NCI-H2081 (cell line): ENCODE measurements around the gene RGS6.

ENCODE experiments used
- DNase-seq, 2 experiments: peaks; one replicate each; lab custom pipeline; 2025; lab: John Stamatoyannopoulos, UW

The RGS6 gene

DNA sequence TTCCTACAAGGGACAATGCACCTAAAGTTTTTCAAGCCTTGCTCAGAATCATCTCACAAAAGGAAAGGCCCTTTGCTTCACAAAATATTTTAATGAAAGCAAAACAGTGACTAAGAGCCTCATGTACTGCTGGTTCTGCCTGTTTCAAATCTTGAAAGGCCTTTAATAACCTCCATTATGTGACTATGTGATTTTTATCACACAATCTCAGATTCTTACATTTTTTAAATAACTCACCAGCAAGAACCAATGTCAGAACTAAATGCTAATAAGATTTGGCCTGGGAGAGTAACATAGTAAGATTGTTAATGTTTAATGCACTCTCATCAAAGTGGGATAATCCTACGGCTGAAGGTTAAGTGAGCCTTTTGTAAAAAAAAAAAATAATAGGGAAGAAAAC lies 378.9 kb downstream of the RGS6 start:
- DNase-seq: no peak

DNA sequence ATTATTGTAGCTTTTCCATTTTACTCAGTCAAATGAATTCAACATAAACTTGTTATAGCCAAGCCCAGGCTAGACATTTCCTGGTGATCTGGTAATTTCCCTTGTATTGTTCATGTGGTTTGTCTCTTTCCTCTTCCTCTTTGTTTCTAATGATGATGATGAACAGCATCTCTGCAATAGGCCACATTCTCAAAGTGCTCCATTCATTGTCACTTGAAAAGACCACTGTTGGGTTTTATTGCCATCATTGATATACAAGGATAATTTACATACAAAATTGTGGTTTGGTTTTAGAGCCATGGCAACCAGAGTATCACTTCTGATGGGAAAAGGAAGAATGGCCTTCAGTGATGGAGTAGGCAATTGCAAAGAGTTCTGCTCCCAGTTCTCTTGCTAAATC lies 379.3 kb downstream of the RGS6 start:
- DNase-seq: no peak

DNA sequence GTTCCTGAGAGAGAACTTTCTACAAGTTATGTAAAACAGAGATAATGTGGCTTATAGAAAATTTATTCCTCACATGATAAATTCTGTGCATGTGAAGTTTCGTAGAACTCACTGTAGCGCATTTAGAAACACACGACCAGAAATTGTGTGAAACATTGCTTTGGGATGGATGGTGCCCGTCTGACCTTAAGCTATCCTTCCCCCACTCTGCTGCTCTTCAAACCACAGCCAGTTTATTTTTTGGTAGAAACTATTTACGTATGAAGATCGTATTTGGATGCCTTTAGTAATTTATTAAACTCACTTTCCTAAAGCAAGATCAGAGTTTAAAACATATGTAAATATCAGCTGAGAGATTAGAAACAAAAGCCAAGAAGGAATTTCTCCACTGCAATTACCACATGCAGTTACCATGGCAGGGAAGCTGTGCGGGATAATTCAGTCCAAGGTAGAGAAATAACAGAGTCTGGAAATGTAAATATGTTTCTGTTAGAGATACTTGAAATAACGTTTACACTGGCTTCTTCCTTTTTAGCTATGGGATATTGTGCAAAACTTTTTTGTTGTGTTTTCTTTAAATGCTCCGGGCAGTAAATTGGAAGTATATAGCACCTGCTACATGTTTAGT lies 382.7 kb downstream of the RGS6 start:
- no peak for DNase-seq

DNA sequence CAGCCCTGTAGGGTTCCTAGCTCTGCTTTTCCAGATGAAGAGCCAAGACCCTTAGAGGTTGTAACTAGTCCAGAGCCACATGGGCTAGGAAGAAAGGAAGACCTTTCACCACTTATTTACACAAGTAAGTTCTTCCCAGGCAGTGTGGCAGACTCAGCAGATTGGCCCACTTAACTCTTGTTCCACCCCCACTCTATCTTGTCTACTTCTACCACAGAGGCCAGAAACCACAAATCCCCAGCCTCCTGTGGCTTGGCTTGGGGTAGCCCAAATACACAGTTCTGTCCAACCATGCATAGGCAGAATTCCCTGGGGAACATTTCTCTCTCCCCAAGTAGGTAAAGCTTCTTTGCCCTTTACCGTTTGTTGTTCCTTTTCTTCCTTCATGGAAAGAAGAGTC lies 383.5 kb downstream of the RGS6 start:
- no peak for DNase-seq

DNA sequence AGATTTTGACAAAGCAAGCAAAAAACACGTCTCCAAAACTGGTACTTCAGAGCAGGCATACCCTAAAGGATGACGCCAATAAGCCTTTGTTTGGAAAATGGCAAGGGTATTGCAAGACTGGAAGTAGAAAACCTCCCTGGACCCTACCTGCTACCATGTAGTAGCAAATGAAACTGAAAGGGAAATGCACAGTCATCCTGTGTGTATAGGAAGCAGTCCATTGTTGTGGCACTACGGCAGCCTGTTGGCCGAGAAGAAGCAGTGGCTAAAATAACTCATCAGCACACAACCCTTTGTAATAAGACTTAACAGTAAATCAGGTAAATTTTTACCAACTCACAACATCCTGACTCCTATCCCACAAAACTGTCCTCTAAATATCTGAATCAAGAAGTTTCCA lies 386.4 kb downstream of the RGS6 start:
- no peak for DNase-seq

DNA sequence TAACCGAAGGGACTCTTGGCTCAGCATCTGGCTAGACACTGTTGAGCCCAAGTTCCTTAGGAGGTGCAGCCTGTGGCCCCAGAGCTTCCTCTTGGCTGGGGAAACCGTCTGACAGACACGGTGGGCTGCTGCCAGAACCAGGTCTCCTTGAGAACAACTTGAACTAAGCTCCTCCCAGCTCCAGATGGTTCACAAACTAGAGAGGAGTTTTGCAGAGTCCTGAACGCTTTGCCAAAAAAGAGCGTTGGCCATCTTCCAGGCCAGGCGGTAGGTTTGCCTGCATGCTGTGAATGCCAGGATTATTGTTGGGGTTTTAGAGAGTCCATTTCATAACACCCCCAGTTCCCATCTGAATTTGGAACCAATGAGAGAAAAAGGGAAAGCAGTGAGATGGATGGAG lies 399.8 kb downstream of the RGS6 start:
- no peak for DNase-seq

DNA sequence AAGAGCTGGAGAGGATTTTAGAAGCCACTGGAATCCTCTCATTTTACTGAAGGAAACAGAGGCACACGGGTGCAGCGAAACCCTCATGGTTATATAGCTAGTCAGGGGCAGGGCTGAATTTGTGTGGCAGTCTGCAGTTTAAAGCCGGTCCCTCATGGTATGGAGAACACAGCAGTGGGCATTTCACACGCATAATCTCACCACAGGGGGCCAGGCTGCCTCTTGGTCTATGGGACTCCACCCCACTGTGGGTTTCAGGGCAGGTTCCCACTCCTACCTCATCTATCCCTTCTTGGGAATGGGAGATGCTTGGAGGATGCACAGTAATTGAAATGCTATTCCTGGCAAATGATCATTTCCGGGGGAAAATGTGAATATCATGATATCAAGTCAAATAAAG lies 400.6 kb downstream of the RGS6 start:
- DNase-seq: no peak

DNA sequence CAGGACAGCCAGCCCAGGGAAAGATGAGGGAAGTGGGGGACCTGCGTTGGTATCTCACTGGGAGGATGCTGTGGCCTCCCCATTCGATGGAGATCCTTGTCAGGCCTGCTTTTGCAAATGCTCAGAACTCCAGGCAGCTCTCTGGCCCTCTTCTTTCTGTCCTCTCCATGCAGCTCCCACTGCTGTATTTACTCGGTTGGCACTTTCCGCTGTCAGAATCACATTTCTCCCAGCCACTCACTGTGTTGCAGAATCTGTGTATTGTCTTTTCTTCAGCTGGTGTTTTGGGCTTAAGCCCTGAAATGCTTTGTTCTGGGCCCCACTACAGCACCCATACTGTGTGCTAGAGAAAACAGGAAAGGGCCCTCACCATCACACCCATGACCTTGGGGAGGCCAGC lies 401.1 kb downstream of the RGS6 start:
- no peak for DNase-seq

DNA sequence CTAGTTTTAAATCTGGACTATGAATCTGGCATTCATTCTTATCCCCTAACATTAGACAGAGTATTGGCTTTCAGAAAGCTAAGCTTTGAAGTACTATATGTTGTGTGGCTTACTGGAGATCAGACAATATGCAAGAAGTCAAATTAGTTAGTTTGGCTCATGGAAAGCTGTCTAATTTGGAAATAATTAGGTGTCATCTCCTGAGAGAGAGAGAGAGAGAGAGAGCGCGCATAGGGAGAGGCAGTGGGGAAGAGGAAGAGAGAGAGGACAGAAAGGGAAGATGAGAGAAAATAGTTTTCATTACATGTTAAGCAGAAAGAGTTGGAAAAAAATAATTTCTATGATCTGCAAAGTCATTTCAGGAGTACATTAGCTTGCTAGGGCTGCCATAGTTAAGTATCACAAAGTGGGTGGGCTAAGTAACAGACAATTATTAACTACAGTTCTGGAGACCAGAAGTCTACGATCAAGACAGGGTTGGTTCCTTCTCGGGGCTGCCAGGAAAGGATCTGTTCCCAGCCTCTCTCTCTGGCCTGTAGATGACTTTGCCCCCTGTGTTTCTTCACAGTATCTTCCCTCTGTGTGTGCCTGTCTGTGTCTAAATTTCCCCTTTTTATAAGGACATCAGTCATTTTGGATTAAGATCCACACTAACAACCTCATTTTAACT lies 404.2 kb downstream of the RGS6 start:
- DNase-seq: no peak

DNA sequence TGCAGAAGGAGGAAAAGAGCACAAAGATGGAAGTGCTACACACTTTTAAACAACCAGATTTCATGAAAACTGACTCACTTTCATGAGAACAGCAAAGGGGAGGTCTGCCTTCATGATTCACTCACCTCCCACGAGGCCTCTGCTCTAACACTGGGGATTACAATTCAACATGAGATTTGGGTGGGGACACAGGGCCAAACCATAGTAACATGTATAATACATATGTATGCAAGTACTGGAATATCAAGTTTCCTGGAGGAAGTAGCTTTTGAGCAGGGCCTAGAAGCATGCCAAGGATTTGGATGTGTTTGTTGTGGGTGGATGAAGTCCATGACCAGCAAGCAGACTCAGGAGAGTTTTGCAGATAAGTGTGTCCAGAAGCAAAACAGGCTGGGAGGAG lies 409.0 kb downstream of the RGS6 start:
- DNase-seq: no peak

DNA sequence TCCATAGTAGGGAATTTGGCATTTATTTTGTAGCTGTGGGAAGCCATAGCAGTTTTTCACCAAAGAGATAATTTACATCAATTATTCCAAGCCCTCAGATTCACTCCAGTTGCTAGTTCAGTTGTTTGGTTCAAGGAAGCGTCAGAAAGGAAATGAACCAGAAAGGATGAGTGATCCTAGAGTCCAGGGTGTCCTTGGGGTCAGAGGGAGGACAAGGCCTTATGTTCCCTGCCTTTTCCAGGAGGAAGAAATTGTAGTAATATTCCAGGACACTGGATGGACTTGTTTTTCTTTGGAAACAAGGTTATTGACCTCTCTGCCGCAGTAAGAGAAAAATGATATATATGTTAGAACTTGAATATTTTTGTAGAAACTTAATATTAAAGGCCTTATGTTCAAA lies 409.5 kb downstream of the RGS6 start:
- DNase-seq: no peak

DNA sequence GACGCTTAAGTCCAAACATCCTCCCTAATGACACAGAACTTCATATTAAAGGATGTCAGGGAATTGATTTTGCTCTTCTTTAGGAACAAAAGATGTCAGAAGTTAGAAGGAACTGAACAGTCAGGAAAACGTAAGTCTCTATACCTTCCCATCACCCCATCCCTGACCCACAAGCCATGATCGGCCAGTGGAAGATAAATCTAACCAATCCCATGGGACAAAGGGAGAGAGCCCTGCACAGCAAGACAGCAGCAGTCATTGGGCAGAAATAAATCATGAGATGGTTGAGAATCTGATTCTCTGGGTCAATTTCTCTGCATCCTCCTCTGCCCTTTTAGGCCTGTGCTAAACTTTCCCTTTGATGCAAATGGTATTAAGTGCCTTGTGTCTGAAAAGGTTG lies 414.9 kb downstream of the RGS6 start:
- no peak for DNase-seq

DNA sequence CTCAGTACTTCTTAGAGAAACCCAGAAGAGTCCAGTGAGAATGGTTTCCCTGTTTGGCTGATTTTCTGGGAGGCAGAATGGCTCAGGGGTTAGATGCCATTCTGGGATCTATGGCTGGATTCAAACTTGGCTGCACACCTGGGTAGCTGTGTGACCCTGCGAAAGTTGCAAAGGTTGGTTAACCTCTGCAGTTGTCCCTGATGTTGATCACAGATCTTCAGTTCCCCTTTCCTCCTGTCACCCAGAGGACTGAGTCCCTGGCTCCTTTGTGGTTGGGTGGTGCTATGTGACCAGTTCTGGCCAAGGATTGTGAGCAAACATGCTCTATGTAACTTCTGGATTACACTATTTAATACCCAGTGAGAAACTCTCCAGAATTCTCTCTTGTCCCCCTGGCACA lies 418.0 kb downstream of the RGS6 start:
- DNase-seq: no peak

DNA sequence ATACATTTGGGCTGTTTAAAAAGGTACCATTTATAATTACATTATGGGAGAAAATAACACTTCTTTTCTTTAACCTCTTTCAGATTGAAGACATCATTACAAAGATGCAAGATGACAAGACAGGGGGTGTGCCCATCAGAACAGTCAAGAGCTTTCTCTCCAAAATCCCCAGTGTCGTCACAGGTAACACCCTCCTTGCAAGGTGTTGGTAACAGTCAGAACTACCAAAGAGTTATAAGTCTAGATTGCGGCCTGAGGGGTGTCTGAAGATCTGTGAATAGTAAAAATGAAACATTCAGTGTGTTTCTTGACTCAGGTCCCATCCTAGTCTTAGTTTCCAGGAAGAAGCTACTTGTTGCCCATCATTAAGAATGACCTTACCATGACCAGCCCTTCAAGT lies 419.8 kb downstream of the RGS6 start:
- no peak for DNase-seq

DNA sequence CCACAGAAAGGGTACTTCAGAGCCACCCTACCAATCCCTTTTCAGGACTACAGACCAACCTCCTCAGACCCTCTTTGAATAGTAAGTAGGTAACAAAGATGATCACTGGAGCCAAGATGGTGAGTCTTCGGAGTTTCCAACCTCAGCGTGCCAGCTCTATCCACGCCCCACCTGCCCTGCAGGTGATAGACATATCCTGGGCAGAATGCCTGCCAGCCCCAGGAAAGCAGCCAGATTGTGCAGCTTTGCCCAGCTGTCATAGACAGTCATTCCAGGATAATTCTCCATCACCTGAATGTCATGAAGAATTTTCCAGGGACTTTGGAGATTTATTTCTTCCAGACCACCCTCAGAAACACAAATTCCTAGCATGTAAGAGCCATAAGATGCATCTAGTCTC lies 434.4 kb downstream of the RGS6 start:
- no peak for DNase-seq

DNA sequence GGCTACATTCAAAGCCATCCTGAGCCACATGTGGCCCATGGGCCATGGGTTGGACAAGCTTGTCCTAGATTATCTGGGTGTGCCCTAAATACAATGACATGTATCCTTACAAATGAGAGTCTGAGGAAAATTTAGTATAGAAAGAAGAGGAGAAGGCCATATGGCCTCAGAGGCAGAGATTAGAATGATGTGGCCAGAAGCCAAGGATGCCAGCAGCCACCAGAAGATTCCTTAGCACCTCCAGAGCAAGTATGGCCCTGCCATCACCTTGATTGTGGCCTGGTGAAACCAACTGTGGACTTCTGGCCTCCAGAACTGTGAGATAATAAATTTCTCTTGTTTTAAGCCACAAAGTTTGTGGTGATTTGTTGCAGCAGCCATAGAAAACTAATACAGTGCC lies 436.9 kb downstream of the RGS6 start:
- DNase-seq: no peak

DNA sequence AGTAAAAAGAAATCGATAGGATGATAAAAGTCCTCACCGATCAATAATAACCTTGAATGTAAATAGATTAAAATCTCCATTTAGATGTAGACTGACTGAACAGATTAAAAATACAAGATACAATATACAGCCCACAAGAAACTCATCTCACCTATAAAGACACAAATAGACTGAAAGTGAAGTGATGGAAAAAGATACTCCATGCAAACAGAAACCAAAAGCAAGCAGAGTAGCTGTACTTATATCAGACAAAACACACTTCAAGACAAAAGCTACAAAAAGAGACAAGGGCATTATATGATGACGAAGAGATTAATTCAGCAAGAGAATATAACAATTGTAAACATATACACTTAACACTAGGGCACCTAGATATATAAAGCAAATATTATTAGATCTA lies 444.8 kb downstream of the RGS6 start:
- no peak for DNase-seq

DNA sequence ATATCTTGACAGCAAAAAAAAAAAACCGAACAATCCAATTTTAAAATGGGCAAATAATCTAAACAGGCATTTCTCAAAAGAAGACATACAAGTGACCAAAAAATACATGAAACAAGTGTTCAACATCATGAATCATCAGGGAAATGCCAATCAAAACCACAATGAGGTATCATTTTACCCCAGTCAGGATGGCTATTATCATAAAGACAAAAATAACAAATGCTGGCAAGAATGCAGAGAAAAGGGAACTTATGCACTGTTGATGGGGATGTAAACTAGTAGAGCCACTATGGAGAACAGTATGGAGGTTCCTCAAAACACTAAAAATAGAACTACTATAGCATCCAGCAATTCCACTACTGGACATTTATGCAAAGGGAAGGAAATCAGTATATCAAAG lies 448.2 kb downstream of the RGS6 start:
- DNase-seq: no peak

DNA sequence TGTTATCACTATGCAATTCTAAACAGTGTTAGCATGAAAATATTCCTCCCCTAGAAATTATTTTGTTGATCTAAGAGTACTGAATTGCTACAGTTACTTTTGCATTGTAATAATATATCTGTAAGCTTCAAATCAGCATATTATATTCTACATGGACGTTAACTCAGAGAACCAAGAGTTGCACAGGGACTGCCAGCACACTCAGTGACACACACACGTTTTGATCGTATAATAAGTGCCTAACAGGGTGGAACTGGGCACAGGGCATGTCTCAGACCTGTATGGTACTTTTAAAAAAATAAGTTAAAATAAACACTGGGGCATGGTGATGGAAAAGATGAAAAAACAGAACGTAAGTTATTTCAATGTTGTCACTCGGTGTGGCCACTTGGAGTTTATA lies 451.6 kb downstream of the RGS6 start:
- DNase-seq: no peak

DNA sequence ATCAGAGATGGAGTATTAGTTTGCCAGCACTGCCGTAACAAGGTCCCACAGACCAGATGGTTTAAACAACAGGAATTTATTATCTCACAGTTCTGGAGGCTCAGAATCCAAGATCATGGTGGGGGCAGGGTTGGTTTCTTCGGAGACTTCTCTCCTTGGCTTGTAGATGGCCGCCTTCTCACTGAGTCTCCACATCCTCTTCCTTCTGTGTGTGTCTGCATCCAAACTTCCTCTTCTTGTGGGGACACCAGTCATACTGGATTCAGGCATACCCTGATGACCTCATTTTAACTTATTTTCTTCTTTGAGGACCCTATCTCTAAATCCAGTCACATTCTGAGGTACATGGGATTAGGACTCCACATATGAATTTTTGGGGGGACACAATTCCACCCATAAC lies 455.5 kb downstream of the RGS6 start:
- DNase-seq: no peak

DNA sequence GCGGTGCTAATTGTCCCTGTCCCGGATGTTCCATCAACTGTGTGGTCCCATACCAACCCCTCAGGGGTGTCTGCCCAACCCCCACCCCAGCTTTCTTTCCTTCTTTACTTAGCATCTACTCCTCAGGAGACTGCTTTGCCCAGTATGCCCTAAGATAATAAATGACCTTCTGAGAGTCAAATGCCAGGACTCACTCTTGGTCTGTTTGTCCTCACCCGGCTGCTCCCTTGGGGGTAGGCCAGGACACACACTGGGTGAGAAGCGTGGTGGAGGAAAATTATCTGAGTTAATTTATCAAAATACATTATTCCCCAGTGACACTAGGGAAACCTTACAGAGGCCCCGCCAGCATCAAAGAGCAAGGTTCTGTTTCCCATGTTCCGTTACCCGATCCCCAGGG lies 457.0 kb downstream of the RGS6 start:
- no peak for DNase-seq

DNA sequence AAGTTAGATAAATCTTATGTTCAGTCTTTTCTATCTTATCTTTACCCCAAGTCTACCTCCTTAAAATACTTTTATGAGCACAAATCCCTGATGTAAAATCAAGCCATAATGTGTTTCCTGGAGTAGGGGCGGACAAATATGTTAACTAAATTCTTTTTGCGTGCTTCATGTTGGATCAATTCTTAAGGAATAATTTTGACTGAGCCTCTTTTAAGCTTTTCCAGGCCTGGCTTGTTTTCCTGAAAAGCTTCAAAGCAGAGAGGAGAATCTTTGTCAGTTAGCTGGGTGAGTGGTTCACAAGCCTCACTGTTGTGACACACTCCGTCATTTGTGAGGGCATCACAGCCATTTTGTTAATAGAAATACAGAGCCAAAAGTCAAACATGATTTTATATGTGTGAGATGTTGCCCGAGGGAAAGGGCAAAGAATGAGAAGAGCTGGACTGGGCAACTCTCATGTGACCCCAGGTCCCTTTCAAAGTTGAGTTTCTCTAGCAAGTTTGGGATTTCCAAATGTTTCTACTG lies 468.9 kb downstream of the RGS6 start:
- no peak for DNase-seq

DNA sequence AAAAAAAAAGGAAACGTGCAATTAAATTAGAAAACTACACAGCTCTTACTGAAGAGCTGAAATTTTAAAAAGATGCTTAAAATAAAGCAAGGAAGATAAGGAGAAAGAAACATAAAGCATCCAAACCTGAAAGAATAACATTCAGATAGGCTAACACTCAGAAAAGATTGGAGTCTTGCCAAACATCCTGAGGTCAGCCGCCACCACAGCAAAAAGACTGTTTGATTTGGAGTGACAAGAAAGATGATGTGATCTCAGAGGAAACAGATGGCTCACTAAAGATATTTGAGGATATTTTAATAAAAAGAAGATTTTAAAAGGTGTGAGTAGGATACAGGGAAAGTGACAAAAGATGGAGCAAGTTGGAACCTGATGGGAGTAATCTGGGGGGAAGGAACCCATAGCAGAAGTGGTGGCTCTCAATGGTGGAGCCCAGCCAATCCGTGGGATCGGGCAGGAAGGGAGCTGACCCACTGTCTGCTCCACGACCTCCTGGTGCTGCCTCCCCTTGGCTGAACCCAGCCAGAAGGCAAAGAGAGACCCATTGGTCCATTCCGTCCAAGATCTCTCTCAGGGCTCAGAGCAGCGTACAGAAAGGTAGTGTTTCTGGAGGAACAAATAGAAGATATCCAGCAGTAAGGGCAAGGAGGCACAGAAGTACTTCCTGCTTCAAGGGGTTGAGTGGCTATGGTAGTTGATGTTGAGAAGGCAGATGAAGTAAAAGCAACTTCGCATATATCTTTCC lies 469.6 kb downstream of the RGS6 start:
- no peak for DNase-seq
